Measurements from ENCODE around the gene EDIL3.

DNA sequence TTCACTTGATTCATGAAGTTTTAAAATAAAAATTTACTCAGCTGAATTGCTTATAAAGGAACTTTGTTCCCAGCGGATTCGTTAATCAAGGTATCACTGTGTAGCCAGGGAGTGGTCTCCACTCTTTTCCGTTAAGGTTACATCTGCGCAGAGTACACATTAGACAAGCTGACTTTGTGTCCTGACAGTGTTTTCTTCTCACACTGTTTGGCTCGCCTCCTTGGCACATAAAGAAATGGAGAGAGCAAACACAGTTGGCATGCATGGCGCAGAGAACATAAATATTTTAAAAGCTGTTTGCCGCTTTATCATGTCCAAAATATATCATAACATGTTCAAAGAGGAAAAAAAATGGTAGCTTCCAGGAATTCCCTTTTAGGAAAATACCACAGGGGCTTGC is 153.2 kb downstream of the EDIL3 start:
- TF ChIP-seq POLR2AphosphoS5 (IDR thresholded peaks at IDR 0.05): no peak
- no peak for TF ChIP-seq CTCF (IDR thresholded peaks at IDR 0.05)
- no peak for TF ChIP-seq POLR2A (IDR thresholded peaks at IDR 0.05)
